CMK (cell line): ENCODE data around the gene DLG2.
"Not testable (repeated sequence)": the region's sequence is repeated elsewhere in the genome, so short reads cannot be mapped to it uniquely, and the experiment has no call there.

Experiments used
- DNase-seq: peaks from one replicate; pipeline ENCODE4 v3.0.0-alpha.2; 2010; ENCODE audit warnings: low read depth

Gene DLG2

GRCh38 chr11:84833488-84834088, 793.6 kb downstream of the DLG2 start:
- DNase-seq = no peak

- no peak for DNase-seq
These were observed 796.8 kb downstream of the DLG2 start for GRCh38 chr11:84830372-84830771.

- DNase-seq = no peak
These were observed 798.0 kb downstream of the DLG2 start for GRCh38 chr11:84829162-84829561.

GRCh38 chr11:84828616-84829015, 798.5 kb downstream of the DLG2 start:
- no peak for DNase-seq

GRCh38 chr11:84825106-84825660, 802.0 kb downstream of the DLG2 start:
- DNase-seq = no peak

GRCh38 chr11:84824624-84825023, 802.5 kb downstream of the DLG2 start:
- DNase-seq = no peak

GRCh38 chr11:84819537-84819936, 807.6 kb downstream of the DLG2 start:
- DNase-seq = no peak

GRCh38 chr11:84819128-84819527, 808.0 kb downstream of the DLG2 start:
- no peak for DNase-seq

GRCh38 chr11:84817998-84818397, 809.1 kb downstream of the DLG2 start:
- DNase-seq = no peak

- no peak for DNase-seq
These were observed 814.6 kb downstream of the DLG2 start for GRCh38 chr11:84812471-84812969.

GRCh38 chr11:84806354-84806753, 820.8 kb downstream of the DLG2 start:
- DNase-seq = no peak

- no peak for DNase-seq
These were observed 823.1 kb downstream of the DLG2 start for GRCh38 chr11:84804041-84804440.

GRCh38 chr11:84800755-84801346, 826.3 kb downstream of the DLG2 start:
- no peak for DNase-seq

- no peak for DNase-seq
These were observed 828.0 kb downstream of the DLG2 start for GRCh38 chr11:84799112-84799511.

GRCh38 chr11:84795698-84796097, 831.4 kb downstream of the DLG2 start:
- DNase-seq = no peak

GRCh38 chr11:84794663-84795443, 832.3 kb downstream of the DLG2 start:
- no peak for DNase-seq

GRCh38 chr11:84793318-84793717, 833.8 kb downstream of the DLG2 start:
- DNase-seq = no peak

- no peak for DNase-seq
These were observed 836.2 kb downstream of the DLG2 start for GRCh38 chr11:84790849-84791427.

GRCh38 chr11:84788220-84788619, 838.9 kb downstream of the DLG2 start:
- DNase-seq = no peak

- not testable (repeated sequence) for DNase-seq
These were observed 843.0 kb downstream of the DLG2 start for GRCh38 chr11:84784158-84784557.

GRCh38 chr11:84780689-84781293, 846.4 kb downstream of the DLG2 start:
- DNase-seq = no peak

- DNase-seq = no peak
These were observed 851.6 kb downstream of the DLG2 start for GRCh38 chr11:84775503-84775902.
